Tibial nerve (tissue), 4 donors: Measurements from ENCODE around the gene ZC3H7B. TPM values are rescaled to one million over a fixed set of nuclear protein-coding genes. Genes with fewer than 3 reads are reported as not detected.

Experiments
- DNase-seq, 2 donors: peaks; one replicate each; pipeline ENCODE4 v3.0.0-alpha.2; 2019; ENCODE audit warnings: low spot score in 2 of 2
- H3K27ac ChIP-seq, 4 donors: fragments of 200-600 bp; sonication (generic) in 3 of 4; one replicate each; pipeline ENCODE4 v1.5.1; 2017 to 2019; ENCODE audit warnings: mild to moderate bottlenecking in 1 of 4
- H3K27me3 ChIP-seq, 2 donors: fragments of 200-600 bp; sonication (generic) in 1 of 2; one replicate each; pipeline versions ENCODE4 v1.5.1 to v1.6.0; 2017 to 2019
- H3K36me3 ChIP-seq, 3 donors: fragments of 200-600 bp; sonication (generic); one replicate each; pipeline ENCODE4 v1.5.1; 2018 to 2019
- H3K4me1 ChIP-seq, 4 donors: fragments of 200-600 bp; sonication (generic) in 3 of 4; one replicate each; pipeline ENCODE4 v1.5.1; 2017 to 2019
- H3K4me3 ChIP-seq, 4 donors: fragments of 200-600 bp; sonication (generic) in 3 of 4; one replicate each; pipeline ENCODE4 v1.5.1; 2017 to 2019; ENCODE audit warnings: mild to moderate bottlenecking in 1 of 4, moderate library complexity in 1 of 4
- H3K9me3 ChIP-seq, 4 donors: fragments of 200-600 bp; sonication (generic) in 3 of 4; one replicate each; pipeline ENCODE4 v1.5.1; 2017 to 2019
- CTCF ChIP-seq, 5 experiments: fragments of 200-600 bp in 3 of 5; fragments of 450-650 bp in 2 of 5; sonication (generic) in 3 of 5; IDR thresholded peaks; one replicate each; pipeline ENCODE4 v1.5.1; 2016 to 2019; ENCODE audit warnings: antibody characterized with exemption in 5 of 5, mild to moderate bottlenecking in 3 of 5, moderate library complexity in 2 of 5
- EP300 ChIP-seq, 2 donors: sonication (generic); formaldehyde crosslinking; IDR thresholded peaks; one replicate each; pipeline ENCODE4 v1.6.1; 2017; ENCODE audit warnings: antibody characterized with exemption in 2 of 2, mild to moderate bottlenecking in 1 of 2
- POLR2A ChIP-seq, 2 donors: fragments of 450-650 bp; IDR thresholded peaks; one replicate each; pipeline ENCODE4 v1.6.1; 2017; ENCODE audit warnings: antibody characterized with exemption in 2 of 2, mild to moderate bottlenecking in 2 of 2, moderate library complexity in 2 of 2
- WGBS, 2 donors: methylation state at CpG; one replicate each; pipeline ENCODE4 v1.1.5; 2018; 5-methylcytosine and 5-hydroxymethylcytosine counted together
- total RNA-seq, 4 donors: library from RNA; depleted of rRNA; stranded (reverse); fragments of >200 nt; gene quantifications; one replicate each; pipeline ENCODE4 v1.1.0, GENCODE V29; 2016

The ZC3H7B gene
- total RNA-seq, 4 donors from 2014 or later = 45.0 to 74.9 (median 57.9) TPM

DNA sequence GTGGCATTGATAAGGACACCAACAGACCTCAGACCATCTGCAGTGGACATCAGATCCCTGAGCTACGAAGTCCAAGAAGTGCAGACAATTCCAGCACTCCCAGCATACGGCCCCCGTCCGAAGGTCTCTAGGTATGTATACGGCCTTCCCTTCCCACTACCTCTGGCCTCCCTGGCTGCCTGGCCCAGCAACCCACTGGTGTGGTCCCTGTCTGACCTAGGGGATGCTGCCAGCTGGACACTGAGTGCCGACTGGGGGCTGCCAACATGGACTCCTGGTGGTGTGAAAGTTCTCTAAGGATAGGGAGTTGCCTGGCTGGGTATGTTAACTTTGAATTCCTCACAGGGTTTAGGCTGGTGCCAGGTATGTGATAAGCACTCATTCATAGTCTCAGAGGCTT is 62.9 kb downstream of the ZC3H7B start:
- no peak for DNase-seq
- WGBS, 2 donors = 88 to 91% methylated on average over 6 of the region's 6 CpGs
- Histone ChIP-seq H3K4me3 (no peak overlapping the region), H3K9me3 (no peaks in the 10 kb centered on the region), H3K36me3 (peaks cover 0 to 22% (median 0%) of the 10 kb centered on the region in 3 donors), H3K4me1 (peaks cover 0 to 36% (median 14%) of the 10 kb centered on the region in 4 donors), H3K27me3 (no peaks in the 10 kb centered on the region), H3K27ac (no peak overlapping the region)
- TF ChIP-seq EP300 (IDR thresholded peaks at IDR 0.05) (no peak), CTCF (IDR thresholded peaks at IDR 0.05) (no peak), POLR2A (IDR thresholded peaks at IDR 0.05) (no peak)

GRCh38 chr22:41364955-41365354 is 63.6 kb downstream of the ZC3H7B start:
- Histone ChIP-seq H3K4me3 (no peak overlapping the region), H3K27ac (peak overlapping the region in 1 of 4 donors; percentile 70), H3K9me3 (no peaks in the 10 kb centered on the region), H3K36me3 (peaks cover 0 to 17% (median 0%) of the 10 kb centered on the region in 3 donors), H3K4me1 (peaks cover 0 to 43% (median 16%) of the 10 kb centered on the region in 4 donors), H3K27me3 (no peaks in the 10 kb centered on the region)
- no peak for TF ChIP-seq POLR2A (IDR thresholded peaks at IDR 0.05)
- TF ChIP-seq CTCF (IDR thresholded peaks at IDR 0.05) = no peak
- no peak for TF ChIP-seq EP300 (IDR thresholded peaks at IDR 0.05)
- DNase-seq = no peak
- 49 to 55% methylated on average over 8 of the region's 8 CpGs for WGBS, 2 donors

DNA sequence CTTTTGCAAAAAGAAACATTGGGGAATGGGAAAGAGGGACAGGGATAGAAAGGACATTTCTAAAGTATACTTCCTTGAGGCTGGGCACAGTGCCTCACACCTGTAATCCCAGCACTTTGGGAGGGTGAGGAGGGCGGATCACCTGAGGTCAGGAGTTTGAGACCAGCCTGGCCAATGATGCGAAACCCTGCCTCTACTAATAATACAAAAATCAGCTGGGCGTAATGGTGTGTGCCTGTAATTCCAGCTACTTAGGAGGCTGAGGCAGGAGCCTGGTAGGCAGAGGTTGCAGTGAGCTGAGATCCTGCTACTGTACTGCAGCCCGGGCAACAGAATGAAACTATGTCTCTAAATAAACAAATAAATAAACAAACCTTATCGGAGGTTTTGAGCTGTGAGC is 64.1 kb downstream of the ZC3H7B start:
- no peak overlapping the region for H3K4me3 ChIP-seq
- TF ChIP-seq POLR2A (IDR thresholded peaks at IDR 0.05) (no peak), EP300 (IDR thresholded peaks at IDR 0.05) (no peak), CTCF (IDR thresholded peaks at IDR 0.05) (no peak)
- WGBS, 2 donors = 62 to 68% methylated on average over 5 of the region's 5 CpGs
- no peak for DNase-seq
- no peaks in the 10 kb centered on the region for H3K27me3 ChIP-seq
- H3K4me1 ChIP-seq = peaks cover 0 to 48% (median 16%) of the 10 kb centered on the region in 4 donors
- no peaks in the 10 kb centered on the region for H3K9me3 ChIP-seq
- H3K27ac ChIP-seq = peak overlapping the region in 2 of 4 donors; percentile 70 to 94
- H3K36me3 ChIP-seq = peaks cover 0 to 12% (median 0%) of the 10 kb centered on the region in 3 donors

DNA sequence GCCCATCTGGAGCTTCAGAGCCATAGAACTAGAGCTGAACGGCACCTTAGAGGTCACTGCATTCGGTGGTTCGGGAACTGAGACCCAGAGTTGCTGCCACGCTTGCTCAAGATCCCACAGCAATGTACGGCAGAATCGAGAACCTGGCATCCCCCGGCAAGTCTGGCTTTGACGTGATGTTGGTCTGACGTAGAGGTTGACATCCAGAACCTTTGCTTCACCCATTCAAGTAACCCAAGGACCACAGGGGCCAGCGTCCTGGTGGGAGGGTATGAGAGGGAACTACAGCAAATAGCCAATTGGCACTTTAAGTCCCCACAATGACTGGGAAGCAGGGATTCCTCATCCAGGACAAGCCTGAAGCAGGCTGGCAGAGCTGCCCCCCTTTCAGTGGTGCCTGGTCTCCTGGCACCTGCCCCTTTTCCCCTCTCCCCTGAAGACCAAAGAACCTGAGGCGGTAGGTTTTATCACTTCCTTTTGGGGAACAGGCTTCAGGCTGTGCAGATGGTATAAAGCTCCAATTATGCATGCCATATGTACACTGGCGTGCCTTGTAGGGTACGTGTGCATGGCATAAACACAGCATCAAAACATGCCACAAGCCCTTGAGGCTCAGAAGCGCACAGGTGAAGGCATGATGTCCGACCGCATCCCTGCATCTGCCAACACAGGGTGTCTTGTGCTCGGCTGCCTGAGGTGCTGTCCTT is 65.2 kb downstream of the ZC3H7B start:
- Histone ChIP-seq H3K36me3 (peaks cover 0 to 9% (median 0%) of the 10 kb centered on the region in 3 donors), H3K27me3 (no peaks in the 10 kb centered on the region), H3K4me3 (peak overlapping the region; percentile 38 to 77 (median 47)), H3K27ac (peak overlapping the region; percentile 52 to 94 (median 66)), H3K9me3 (no peaks in the 10 kb centered on the region), H3K4me1 (peaks cover 0 to 58% (median 16%) of the 10 kb centered on the region in 4 donors)
- TF ChIP-seq POLR2A (IDR thresholded peaks at IDR 0.05) (no peak), EP300 (IDR thresholded peaks at IDR 0.05) (no peak), CTCF (IDR thresholded peaks at IDR 0.05) (no peak)
- DNase-seq = no peak
- 58 to 70% methylated on average over 13 to 17 of the region's 17 CpGs for WGBS, 2 donors

- H3K27ac ChIP-seq = peak overlapping the region; percentile 52 to 94 (median 80)
- peaks cover 0 to 12% (median 0%) of the 10 kb centered on the region in 3 donors for H3K36me3 ChIP-seq
Measured at GRCh38 chr22:41367039-41367679, 65.8 kb downstream of the ZC3H7B start.

More at GRCh38 chr22:41367039-41367679, 65.8 kb downstream of the ZC3H7B start:
- H3K4me3 ChIP-seq = peak overlapping the region; percentile 38 to 77 (median 47)
- H3K27me3 ChIP-seq = no peaks in the 10 kb centered on the region
- H3K4me1 ChIP-seq = peaks cover 0 to 63% (median 16%) of the 10 kb centered on the region in 4 donors
- TF ChIP-seq POLR2A (IDR thresholded peaks at IDR 0.05) (peak in 1 of 2 donors; percentile 83), CTCF (IDR thresholded peaks at IDR 0.05) (peak in 4 of 5 experiments; percentile 19 to 66 (median 38)), EP300 (IDR thresholded peaks at IDR 0.05) (peak; percentile 90 to 96)
- DNase-seq = peak; percentile 89 to 96
- H3K9me3 ChIP-seq = no peaks in the 10 kb centered on the region
- WGBS, 2 donors = 3 to 4% methylated on average over 13 to 21 of the region's 21 CpGs
